Gastroesophageal sphincter (tissue), 4 donors: Measurements from ENCODE around the gene WWP2. TPM values are rescaled to one million over a fixed set of nuclear protein-coding genes. Genes with fewer than 3 reads are reported as not detected.

Experiments used
- ATAC-seq: fragments of 150-250 bp; one replicate; pipeline ENCODE4 v1.9.1; 2016; ENCODE audit warnings: mild to moderate bottlenecking, moderate library complexity
- H3K27ac ChIP-seq, 4 donors: fragments of 200-600 bp; sonication (generic) in 3 of 4; 1 replicate in 3 of 4; 2 replicates in 1 of 4; pipeline ENCODE4 v1.5.1; 2016 to 2019
- H3K27me3 ChIP-seq: fragments of 200-600 bp; sonication (generic); one replicate; pipeline ENCODE4 v1.5.1; 2019
- H3K36me3 ChIP-seq, 2 donors: fragments of 200-600 bp; sonication (generic); one replicate each; pipeline ENCODE4 v1.5.1; 2019; ENCODE audit warnings: control low read depth in 1 of 2
- H3K4me1 ChIP-seq, 3 donors: fragments of 200-600 bp; sonication (generic); 1 replicate in 2 of 3; 2 replicates in 1 of 3; pipeline ENCODE4 v1.5.1; 2016 to 2019; ENCODE audit warnings: control low read depth in 2 of 3
- H3K4me3 ChIP-seq, 2 donors: fragments of 200-600 bp; sonication (generic); one replicate each; pipeline ENCODE4 v1.5.1; 2019; ENCODE audit warnings: mild to moderate bottlenecking in 1 of 2, moderate library complexity in 1 of 2
- H3K9me3 ChIP-seq, 3 donors: fragments of 200-600 bp; sonication (generic); one replicate each; pipeline ENCODE4 v1.5.1; 2017 to 2019; ENCODE audit warnings: control low read depth in 2 of 3
- CTCF ChIP-seq, 4 experiments: fragments of 200-600 bp in 2 of 4; fragments of 450-650 bp in 2 of 4; sonication (generic) in 1 of 4; IDR thresholded peaks; one replicate each; pipeline ENCODE4 v1.5.1; 2017 to 2019; ENCODE audit warnings: antibody characterized with exemption in 4 of 4, mild to moderate bottlenecking in 2 of 4, moderate library complexity in 2 of 4
- EP300 ChIP-seq: sonication (generic); formaldehyde crosslinking; IDR thresholded peaks from one replicate; pipeline ENCODE4 v1.6.1; 2017; ENCODE audit warnings: antibody characterized with exemption, mild to moderate bottlenecking
- POLR2A ChIP-seq, 2 donors: fragments of 450-650 bp; IDR thresholded peaks; one replicate each; pipeline ENCODE4 v1.6.1; 2017; ENCODE audit warnings: antibody characterized with exemption in 2 of 2, mild to moderate bottlenecking in 2 of 2, moderate library complexity in 1 of 2
- POLR2AphosphoS5 ChIP-seq: sonication (generic); formaldehyde crosslinking; IDR thresholded peaks from one replicate; pipeline ENCODE4 v1.6.1; 2017; ENCODE audit warnings: antibody characterized with exemption
- WGBS, 2 donors: methylation state at CpG; one replicate each; pipeline ENCODE4 v1.1.5; 2018; ENCODE audit warnings: low coverage in 1 of 2; 5-methylcytosine and 5-hydroxymethylcytosine counted together
- total RNA-seq, 4 donors: library from RNA; depleted of rRNA; stranded (reverse); fragments of >200 nt; gene quantifications; one replicate each; pipeline ENCODE4 v1.1.0, GENCODE V29; 2016

WWP2 gene
- total RNA-seq, 4 donors from 2014 or later, result 23.4 to 31.9 (median 28.8) TPM

DNA sequence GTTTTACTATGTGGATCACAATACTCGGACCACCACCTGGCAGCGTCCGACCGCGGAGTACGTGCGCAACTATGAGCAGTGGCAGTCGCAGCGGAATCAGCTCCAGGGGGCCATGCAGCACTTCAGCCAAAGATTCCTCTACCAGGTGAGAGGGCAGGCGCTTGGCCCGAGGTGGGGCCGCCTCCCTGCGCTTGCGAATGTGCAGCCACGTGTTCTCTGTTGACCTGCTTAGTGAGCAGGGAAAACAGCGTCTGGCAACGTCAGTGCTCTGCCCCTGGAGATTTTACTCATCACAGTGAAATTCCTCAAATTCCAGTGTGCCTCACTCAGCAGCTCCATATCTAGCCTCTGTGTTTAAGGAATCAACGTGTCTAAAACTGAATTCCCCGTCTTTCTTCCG, 155.6 kb downstream of the WWP2 start:
- peak overlapping the region in 3 of 4 donors; percentile 7 to 66 (median 59) for H3K27ac ChIP-seq

DNA sequence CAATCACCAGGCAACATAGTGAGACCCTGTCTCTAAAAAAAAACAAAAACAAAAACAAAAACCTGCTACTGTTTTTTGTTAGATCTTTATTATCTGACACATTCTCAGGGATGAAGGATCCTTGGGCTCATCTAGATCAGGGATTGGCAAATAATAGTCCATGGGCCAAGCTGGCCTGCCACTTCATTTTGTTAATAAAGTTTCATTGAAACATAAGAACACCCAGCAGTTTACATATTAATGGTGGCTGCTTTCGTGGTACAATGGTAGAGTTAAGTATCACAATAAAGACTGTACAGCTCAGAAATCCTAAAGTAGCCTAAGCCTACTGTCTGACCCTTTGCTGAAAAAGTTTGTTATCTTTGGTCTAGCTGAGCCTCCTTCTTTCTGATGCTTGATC, 156.1 kb downstream of the WWP2 start:
- TF ChIP-seq POLR2AphosphoS5 (no peak), CTCF (IDR thresholded peaks at IDR 0.05) (no peak), EP300 (no peak), POLR2A (IDR thresholded peaks at IDR 0.05) (no peak)
- H3K9me3 ChIP-seq, result no peaks in the 10 kb centered on the region
- no peak for ATAC-seq
- H3K36me3 ChIP-seq, result peaks cover 0 to 13% of the 10 kb centered on the region in 2 donors
- 91% methylated on average over 1 of the region's 1 CpG; no CpG with 5 or more reads in 1 of the 2 donors for WGBS, 2 donors
- no peaks in the 10 kb centered on the region for H3K27me3 ChIP-seq
- H3K4me1 ChIP-seq, result no peaks in the 10 kb centered on the region
- H3K27ac ChIP-seq, result peak overlapping the region in 2 of 4 donors; percentile 59 to 66
- no peak overlapping the region for H3K4me3 ChIP-seq

More for the DNA sequence above, 155.6 kb downstream of the WWP2 start:
- TF ChIP-seq POLR2AphosphoS5 (no peak), POLR2A (IDR thresholded peaks at IDR 0.05) (no peak), CTCF (IDR thresholded peaks at IDR 0.05) (no peak), EP300 (no peak)
- peaks cover 0 to 13% of the 10 kb centered on the region in 2 donors for H3K36me3 ChIP-seq
- no peak overlapping the region for H3K4me3 ChIP-seq
- 47 to 55% methylated on average over 5 to 11 of the region's 20 CpGs for WGBS, 2 donors
- peak; percentile 91 for ATAC-seq
- no peaks in the 10 kb centered on the region for H3K9me3 ChIP-seq
- no peaks in the 10 kb centered on the region for H3K4me1 ChIP-seq
- H3K27me3 ChIP-seq, result no peaks in the 10 kb centered on the region

DNA sequence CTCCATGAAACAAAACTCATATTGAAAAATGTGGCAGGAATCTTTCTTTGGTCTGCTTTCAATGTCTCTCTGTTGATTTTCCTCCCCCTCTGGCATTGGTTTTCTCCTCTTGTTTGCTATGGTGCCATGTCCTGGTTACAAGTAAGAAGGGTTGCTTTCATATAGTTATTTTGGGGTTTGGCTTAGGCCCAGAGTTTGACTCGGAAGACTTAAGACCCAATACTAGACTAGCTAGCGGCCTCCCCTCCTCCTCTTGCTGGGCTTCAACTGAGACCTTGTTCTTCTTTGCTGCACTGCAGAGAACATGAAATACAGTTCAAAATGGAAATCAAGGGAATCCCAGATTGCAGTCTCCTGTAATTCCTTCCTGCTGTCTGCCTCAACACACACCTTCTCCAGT, 159.0 kb downstream of the WWP2 start:
- WGBS, 2 donors, result 72% methylated on average over 2 of the region's 2 CpGs; no CpG with 5 or more reads in 1 of the 2 donors
- H3K4me3 ChIP-seq, result no peak overlapping the region
- ATAC-seq, result no peak
- no peaks in the 10 kb centered on the region for H3K9me3 ChIP-seq
- no peak for TF ChIP-seq POLR2A (IDR thresholded peaks at IDR 0.05)
- no peak for TF ChIP-seq CTCF (IDR thresholded peaks at IDR 0.05)
- no peak for TF ChIP-seq EP300
- TF ChIP-seq POLR2AphosphoS5, result no peak
- H3K4me1 ChIP-seq, result peaks cover 0 to 25% (median 4%) of the 10 kb centered on the region in 3 donors
- no peaks in the 10 kb centered on the region for H3K27me3 ChIP-seq
- H3K36me3 ChIP-seq, result peaks cover 0 to 21% of the 10 kb centered on the region in 2 donors
- peak overlapping the region in 1 of 4 donors; percentile 27 for H3K27ac ChIP-seq

DNA sequence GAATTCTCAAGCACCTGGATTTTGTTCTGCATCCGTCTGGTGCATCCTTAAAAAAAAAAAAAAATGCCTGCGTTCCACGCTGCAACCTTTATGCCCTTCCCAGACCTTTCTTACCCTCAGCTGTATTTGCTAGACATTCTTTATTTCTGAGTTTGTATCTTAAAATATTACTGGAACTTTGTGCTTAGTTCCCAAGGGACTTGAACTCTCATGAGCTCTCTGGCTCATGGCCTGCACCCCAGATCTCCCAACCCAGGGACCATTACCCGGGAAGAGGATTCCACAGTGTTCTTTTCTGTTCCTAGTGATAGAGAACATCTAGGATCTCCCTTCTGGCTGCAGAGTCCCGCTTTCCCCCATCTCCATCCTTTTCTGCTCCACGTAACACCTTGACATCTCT, 160.1 kb downstream of the WWP2 start:
- 73 to 76% methylated on average over 4 to 6 of the region's 6 CpGs for WGBS, 2 donors
- H3K27ac ChIP-seq, result no peak overlapping the region
- ATAC-seq, result no peak

More for the DNA sequence above, 160.1 kb downstream of the WWP2 start:
- Histone ChIP-seq H3K4me3 (no peak overlapping the region), H3K27me3 (no peaks in the 10 kb centered on the region), H3K9me3 (no peaks in the 10 kb centered on the region), H3K4me1 (peaks cover 0 to 35% (median 4%) of the 10 kb centered on the region in 3 donors), H3K36me3 (peaks cover 0 to 24% of the 10 kb centered on the region in 2 donors)
- TF ChIP-seq POLR2AphosphoS5 (no peak), EP300 (no peak), CTCF (IDR thresholded peaks at IDR 0.05) (no peak), POLR2A (IDR thresholded peaks at IDR 0.05) (no peak)
